MM.1S (cell line): Measurements from ENCODE around the gene ARHGAP35.
"Not testable (repeated sequence)": the region's sequence is repeated elsewhere in the genome, so short reads cannot be mapped to it uniquely, and the experiment has no call there.

Source experiments
- DNase-seq: peaks from one replicate; pipeline ENCODE4 v3.0.0-alpha.2; 2015
- H2AFZ ChIP-seq: fragments of 300-600 bp; sonication (generic); 2 replicates; pipeline ENCODE4 v1.6.0; 2016; ENCODE audit warnings: antibody characterized with exemption, low read length
- H3F3A ChIP-seq: fragments of 300-600 bp; sonication (generic); 2 replicates; pipeline ENCODE4 v1.6.1; 2016; ENCODE audit warnings: mild to moderate bottlenecking, antibody characterized with exemption, low read length, moderate library complexity, mixed read lengths; ENCODE audit not compliant: insufficient read depth
- H3K27ac ChIP-seq: fragments of 300-600 bp; sonication (generic); 2 replicates; pipeline ENCODE4 v1.5.1; 2016; ENCODE audit warnings: mild to moderate bottlenecking, low read length
- H3K27me3 ChIP-seq: fragments of 300-600 bp; sonication (generic); replicated peaks from 2 replicates; pipeline ENCODE4 v1.6.0; 2016; ENCODE audit warnings: low read length; ENCODE audit not compliant: insufficient read depth
- H3K36me3 ChIP-seq: fragments of 300-600 bp; sonication (generic); replicated peaks from 2 replicates; pipeline ENCODE4 v1.6.1; 2016; ENCODE audit warnings: mild to moderate bottlenecking, low read length, mixed read lengths; ENCODE audit not compliant: insufficient read depth
- H3K4me1 ChIP-seq: fragments of 300-600 bp; sonication (generic); 2 replicates; pipeline ENCODE4 v1.6.1; 2016; ENCODE audit warnings: low read length, mixed read lengths
- H3K4me2 ChIP-seq: fragments of 300-600 bp; sonication (generic); 2 replicates; pipeline ENCODE4 v1.6.0; 2016; ENCODE audit warnings: low read depth, low read length
- H3K4me3 ChIP-seq: fragments of 300-600 bp; sonication (generic); 2 replicates; pipeline ENCODE4 v1.5.1; 2016; ENCODE audit warnings: low read length, mixed read lengths
- H3K79me2 ChIP-seq: fragments of 300-600 bp; sonication (generic); 2 replicates; pipeline ENCODE4 v1.6.1; 2016; ENCODE audit warnings: mixed run types, low read length, mixed read lengths
- H3K9ac ChIP-seq: fragments of 300-600 bp; sonication (generic); 2 replicates; pipeline ENCODE4 v1.6.1; 2016; ENCODE audit warnings: low read length, mixed read lengths
- H3K9me2 ChIP-seq: fragments of 300-600 bp; sonication (generic); replicated peaks from 2 replicates; pipeline ENCODE4 v1.6.1; 2016; ENCODE audit warnings: mild to moderate bottlenecking, low read length, mixed read lengths; ENCODE audit not compliant: insufficient read depth
- H3K9me3 ChIP-seq: fragments of 300-600 bp; sonication (generic); replicated peaks from 2 replicates; pipeline ENCODE4 v1.6.1; 2016; ENCODE audit warnings: mild to moderate bottlenecking, low read length, mixed read lengths; ENCODE audit not compliant: insufficient read depth
- H4K20me1 ChIP-seq: fragments of 300-600 bp; sonication (generic); 2 replicates; pipeline ENCODE4 v1.6.1; 2016; ENCODE audit warnings: mild to moderate bottlenecking, low read length, moderate library complexity, mixed read lengths; ENCODE audit not compliant: insufficient read depth
- EZH2 ChIP-seq: fragments of 300-600 bp; sonication (generic); optimal IDR thresholded peaks from 2 replicates; pipeline ENCODE3; 2017; ENCODE audit warnings: low read depth, mild to moderate bottlenecking, antibody characterized with exemption, low read length, mixed read lengths
- EZH2phosphoT487 ChIP-seq: fragments of 300-600 bp; sonication (generic); IDR thresholded peaks from 2 replicates; pipeline ENCODE4 v1.6.1; 2018; ENCODE audit warnings: antibody characterized with exemption, low read length
- TF ChIP-seq, protein P1 (sequence below): fragments of 300-600 bp; sonication (generic); IDR thresholded peaks from 2 replicates; pipeline ENCODE4 v1.5.1; 2016; ENCODE audit warnings: antibody characterized with exemption, low read length, mixed read lengths

ARHGAP35 gene

DNA sequence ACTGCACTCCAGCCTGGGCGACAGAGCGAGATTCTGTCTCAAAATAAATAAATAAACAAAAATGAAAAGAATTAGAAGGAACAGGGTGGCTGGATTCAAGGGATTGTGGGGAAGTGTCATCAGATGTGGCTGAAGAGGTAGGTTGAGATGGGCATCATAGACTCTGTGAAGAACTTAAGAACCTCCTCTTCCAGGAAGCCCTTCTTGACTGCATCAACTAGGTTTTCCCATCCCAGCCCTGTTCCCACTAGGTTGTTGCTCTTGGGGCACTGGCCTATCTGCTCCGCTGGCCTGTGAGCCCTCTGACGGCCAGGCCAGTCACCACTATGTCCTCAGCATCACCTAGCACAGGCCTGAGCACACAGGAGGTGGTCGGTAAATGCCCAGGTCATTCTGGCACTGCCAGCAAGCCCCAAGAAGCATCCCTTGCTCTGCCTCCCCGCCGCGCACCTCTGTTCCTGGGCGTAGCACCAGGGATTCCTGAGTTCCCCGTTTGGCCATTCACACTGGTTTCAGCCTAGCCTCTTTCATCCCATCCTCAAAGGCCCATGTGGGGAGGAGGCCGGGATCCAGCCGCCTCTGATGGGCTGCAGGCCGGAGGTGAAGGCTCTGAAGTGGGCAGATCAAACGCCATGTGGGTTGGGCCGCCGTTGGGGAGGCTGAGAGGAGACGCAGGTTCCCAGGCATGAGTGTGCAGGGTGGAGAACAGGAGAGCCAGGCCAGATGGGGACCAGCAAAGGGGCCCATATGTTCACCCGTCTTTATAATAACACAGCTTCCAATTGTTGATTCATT, 44.8 kb upstream of the ARHGAP35 start:
- H3K9ac ChIP-seq = no peak overlapping the region
- H3K79me2 ChIP-seq = no peaks in the 10 kb centered on the region
- no peaks in the 10 kb centered on the region for H3K27me3 ChIP-seq
- no peak overlapping the region for H3K4me2 ChIP-seq
- no peaks in the 10 kb centered on the region for H3K9me2 ChIP-seq
- H3K4me3 ChIP-seq = no peak overlapping the region
- H3K27ac ChIP-seq = no peak overlapping the region
- H4K20me1 ChIP-seq = no peaks in the 10 kb centered on the region
- H3F3A ChIP-seq = no peaks in the 10 kb centered on the region
- H3K9me3 ChIP-seq = no peaks in the 10 kb centered on the region
- no peaks in the 10 kb centered on the region for H3K36me3 ChIP-seq
- TF ChIP-seq EZH2 (no peak), EZH2phosphoT487 (no peak)
- TF ChIP-seq, protein P1, sequence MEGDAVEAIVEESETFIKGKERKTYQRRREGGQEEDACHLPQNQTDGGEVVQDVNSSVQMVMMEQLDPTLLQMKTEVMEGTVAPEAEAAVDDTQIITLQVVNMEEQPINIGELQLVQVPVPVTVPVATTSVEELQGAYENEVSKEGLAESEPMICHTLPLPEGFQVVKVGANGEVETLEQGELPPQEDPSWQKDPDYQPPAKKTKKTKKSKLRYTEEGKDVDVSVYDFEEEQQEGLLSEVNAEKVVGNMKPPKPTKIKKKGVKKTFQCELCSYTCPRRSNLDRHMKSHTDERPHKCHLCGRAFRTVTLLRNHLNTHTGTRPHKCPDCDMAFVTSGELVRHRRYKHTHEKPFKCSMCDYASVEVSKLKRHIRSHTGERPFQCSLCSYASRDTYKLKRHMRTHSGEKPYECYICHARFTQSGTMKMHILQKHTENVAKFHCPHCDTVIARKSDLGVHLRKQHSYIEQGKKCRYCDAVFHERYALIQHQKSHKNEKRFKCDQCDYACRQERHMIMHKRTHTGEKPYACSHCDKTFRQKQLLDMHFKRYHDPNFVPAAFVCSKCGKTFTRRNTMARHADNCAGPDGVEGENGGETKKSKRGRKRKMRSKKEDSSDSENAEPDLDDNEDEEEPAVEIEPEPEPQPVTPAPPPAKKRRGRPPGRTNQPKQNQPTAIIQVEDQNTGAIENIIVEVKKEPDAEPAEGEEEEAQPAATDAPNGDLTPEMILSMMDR = no peak
- no peak overlapping the region for H2AFZ ChIP-seq
- no peak for DNase-seq
- no peaks in the 10 kb centered on the region for H3K4me1 ChIP-seq

DNA sequence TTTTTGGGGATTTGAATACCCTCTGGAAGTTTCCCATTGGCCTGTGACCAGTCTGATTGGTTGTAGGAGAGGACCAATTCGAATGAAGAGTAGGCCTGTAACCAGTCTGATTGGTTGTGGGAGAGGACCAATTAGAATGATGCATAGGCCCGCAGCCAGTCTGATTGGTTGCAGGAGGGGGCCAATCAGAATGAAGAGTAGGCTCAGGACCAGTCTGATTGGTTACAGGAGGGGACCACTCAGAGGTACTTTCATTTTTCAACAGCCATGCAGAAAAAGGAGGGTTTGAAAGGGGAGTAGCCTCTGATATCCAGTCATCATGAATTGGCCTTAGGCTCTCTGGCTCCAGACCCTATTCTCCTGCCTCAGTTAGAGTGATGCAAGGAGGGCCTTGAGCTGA, 42.0 kb upstream of the ARHGAP35 start:
- Histone ChIP-seq H4K20me1 (no peaks in the 10 kb centered on the region), H3K9me3 (no peaks in the 10 kb centered on the region), H3K9me2 (no peaks in the 10 kb centered on the region), H3K9ac (no peak overlapping the region), H3K79me2 (no peaks in the 10 kb centered on the region), H3K36me3 (no peaks in the 10 kb centered on the region), H3K4me1 (no peaks in the 10 kb centered on the region), H3K4me2 (0 out of 2 replicates have a peak overlapping the region, but pooled peaks have one; percentile 12), H3F3A (no peaks in the 10 kb centered on the region), H3K27me3 (no peaks in the 10 kb centered on the region), H3K27ac (no peak overlapping the region), H3K4me3 (no peak overlapping the region), H2AFZ (0 out of 2 replicates have a peak overlapping the region, but pooled peaks have one; percentile 19)
- DNase-seq = peak; percentile 19
- TF ChIP-seq EZH2 (no peak), EZH2phosphoT487 (no peak)

DNA sequence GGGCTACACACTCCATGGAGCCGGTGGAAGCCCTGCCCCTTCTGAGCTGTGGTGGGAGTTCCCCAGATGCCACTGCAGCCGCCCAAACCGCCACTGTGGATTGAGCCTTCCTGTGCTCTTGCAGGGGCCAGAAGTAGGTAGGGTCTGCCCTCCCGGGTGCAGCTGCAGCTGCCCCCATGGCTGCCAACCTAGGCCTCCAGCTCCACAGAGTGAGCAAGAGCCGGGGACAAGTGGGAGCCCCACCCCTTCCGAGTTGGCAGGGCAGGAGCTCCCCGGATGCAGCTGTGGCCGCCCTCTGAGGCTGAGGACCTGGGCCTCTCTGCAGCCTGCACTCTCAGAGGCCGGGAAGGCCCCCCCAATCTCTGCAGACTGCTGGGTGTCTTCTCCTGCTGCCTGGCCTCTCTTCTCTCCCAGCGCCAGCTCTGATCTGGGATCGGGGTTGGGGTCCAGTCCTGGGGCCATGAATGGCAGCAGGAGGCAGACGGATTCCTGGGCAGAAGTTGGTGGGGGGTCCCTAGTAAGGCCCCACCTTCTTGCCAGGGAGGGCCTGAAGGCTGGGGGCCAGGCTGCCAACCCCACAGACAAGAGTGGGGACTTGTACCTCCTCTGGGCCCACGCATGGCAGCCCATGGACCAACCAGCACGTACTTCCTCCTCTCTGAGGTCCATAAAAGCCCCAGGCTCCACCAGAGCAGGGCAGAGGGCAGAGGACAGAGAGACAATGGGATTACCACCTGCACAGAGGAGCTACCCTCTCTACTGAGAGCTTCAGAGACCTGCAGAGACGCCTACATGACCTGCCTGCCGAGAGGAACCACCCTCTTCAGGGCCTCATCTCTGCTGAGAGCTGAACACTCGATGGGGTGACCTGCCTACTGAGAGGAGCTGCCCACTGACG, 39.0 kb upstream of the ARHGAP35 start:
- no peak overlapping the region for H3K4me3 ChIP-seq

DNA sequence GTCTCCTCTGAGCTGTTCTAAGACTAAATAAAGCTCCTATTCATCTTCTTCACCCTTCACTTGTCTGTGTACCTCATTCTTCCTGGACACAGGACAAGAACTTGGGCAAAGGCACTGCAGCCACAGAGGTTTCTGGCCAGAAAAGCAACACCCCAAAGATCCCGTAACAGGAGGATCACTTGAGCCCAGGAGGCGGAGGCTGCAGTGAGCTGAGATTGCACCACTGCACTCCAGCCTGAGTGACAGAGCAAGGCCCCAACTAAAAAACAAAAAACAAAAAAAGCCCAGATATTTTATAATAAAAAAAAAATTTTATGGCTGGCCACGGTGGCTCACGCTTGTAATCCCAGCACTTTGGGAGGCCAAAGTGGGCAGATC, 38.4 kb upstream of the ARHGAP35 start:
- not testable (repeated sequence) for H3K4me3 ChIP-seq, H3K4me2 ChIP-seq

More for the DNA sequence above, 39.0 kb upstream of the ARHGAP35 start:
- no peaks in the 10 kb centered on the region for H4K20me1 ChIP-seq
- H3K9ac ChIP-seq = no peak overlapping the region
- no peaks in the 10 kb centered on the region for H3K9me3 ChIP-seq
- H3F3A ChIP-seq = no peaks in the 10 kb centered on the region
- no peaks in the 10 kb centered on the region for H3K79me2 ChIP-seq
- H2AFZ ChIP-seq = no peak overlapping the region
- no peaks in the 10 kb centered on the region for H3K36me3 ChIP-seq
- H3K27me3 ChIP-seq = no peaks in the 10 kb centered on the region
- no peak for DNase-seq
- no peak overlapping the region for H3K27ac ChIP-seq
- H3K9me2 ChIP-seq = no peaks in the 10 kb centered on the region
- H3K4me1 ChIP-seq = no peaks in the 10 kb centered on the region
- no peak overlapping the region for H3K4me2 ChIP-seq
- TF ChIP-seq EZH2phosphoT487 (no peak), EZH2 (no peak)
- TF ChIP-seq, protein P1 = no peak

More for the DNA sequence above, 38.4 kb upstream of the ARHGAP35 start:
- H3K9me3 ChIP-seq, H2AFZ ChIP-seq, DNase-seq, H3K79me2 ChIP-seq, H3K9me2 ChIP-seq, H3K36me3 ChIP-seq, H3K27ac ChIP-seq, H3F3A ChIP-seq, H3K4me1 ChIP-seq, H3K9ac ChIP-seq, H3K27me3 ChIP-seq, H4K20me1 ChIP-seq: not testable (repeated sequence)
